DND-41 (cell line): ENCODE data around the gene CBX1.

Experiments
- EZH2 ChIP-seq: IDR thresholded peaks from 3 replicates; pipeline ENCODE4 v1.6.1; 2012; ENCODE audit warnings: borderline replicate concordance, low read depth, mild to moderate bottlenecking, moderate library complexity, low read length, inconsistent platforms; ENCODE audit not compliant: severe bottlenecking
- TF ChIP-seq, protein P1 (sequence below): IDR thresholded peaks from 2 replicates; pipeline ENCODE4 v1.5.1; 2012; ENCODE audit warnings: borderline replicate concordance, low read length, moderate library complexity, mild to moderate bottlenecking; ENCODE audit not compliant: poor library complexity, severe bottlenecking; ENCODE audit errors: extremely low read depth

- TF ChIP-seq, protein P1, sequence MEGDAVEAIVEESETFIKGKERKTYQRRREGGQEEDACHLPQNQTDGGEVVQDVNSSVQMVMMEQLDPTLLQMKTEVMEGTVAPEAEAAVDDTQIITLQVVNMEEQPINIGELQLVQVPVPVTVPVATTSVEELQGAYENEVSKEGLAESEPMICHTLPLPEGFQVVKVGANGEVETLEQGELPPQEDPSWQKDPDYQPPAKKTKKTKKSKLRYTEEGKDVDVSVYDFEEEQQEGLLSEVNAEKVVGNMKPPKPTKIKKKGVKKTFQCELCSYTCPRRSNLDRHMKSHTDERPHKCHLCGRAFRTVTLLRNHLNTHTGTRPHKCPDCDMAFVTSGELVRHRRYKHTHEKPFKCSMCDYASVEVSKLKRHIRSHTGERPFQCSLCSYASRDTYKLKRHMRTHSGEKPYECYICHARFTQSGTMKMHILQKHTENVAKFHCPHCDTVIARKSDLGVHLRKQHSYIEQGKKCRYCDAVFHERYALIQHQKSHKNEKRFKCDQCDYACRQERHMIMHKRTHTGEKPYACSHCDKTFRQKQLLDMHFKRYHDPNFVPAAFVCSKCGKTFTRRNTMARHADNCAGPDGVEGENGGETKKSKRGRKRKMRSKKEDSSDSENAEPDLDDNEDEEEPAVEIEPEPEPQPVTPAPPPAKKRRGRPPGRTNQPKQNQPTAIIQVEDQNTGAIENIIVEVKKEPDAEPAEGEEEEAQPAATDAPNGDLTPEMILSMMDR, result no peak
- no peak for TF ChIP-seq EZH2
Observed at GRCh38 chr17:48081858-48082257, 19.4 kb downstream of the CBX1 start.
